HG03521 (cell line): ENCODE results near the gene CIC.
"Not testable (repeated sequence)": the region's sequence is repeated elsewhere in the genome, so short reads cannot be mapped to it uniquely, and the experiment has no call there.

Experiments used
- ATAC-seq: cut with Tn5 transposase; IDR thresholded peaks from one replicate; pipeline ENCODE4 v1.9.1; 2021; ENCODE audit warnings: mild to moderate bottlenecking, moderate library complexity; ENCODE audit not compliant: unreplicated experiment

The CIC gene

GRCh38 chr19:42327381-42327780 is 58.3 kb downstream of the CIC start:
- no peak for ATAC-seq

- no peak for ATAC-seq
These were observed 59.1 kb downstream of the CIC start for GRCh38 chr19:42328106-42328505.

GRCh38 chr19:42328854-42329253 is 59.8 kb downstream of the CIC start:
- ATAC-seq = no peak

GRCh38 chr19:42330241-42330711 is 61.2 kb downstream of the CIC start:
- ATAC-seq = no peak

- not testable (repeated sequence) for ATAC-seq
These were observed 62.3 kb downstream of the CIC start for GRCh38 chr19:42331333-42331732.

- no peak for ATAC-seq
These were observed 63.0 kb downstream of the CIC start for GRCh38 chr19:42332059-42332458.

GRCh38 chr19:42333018-42333417 is 64.0 kb downstream of the CIC start:
- no peak for ATAC-seq

- ATAC-seq = no peak
These were observed 65.1 kb downstream of the CIC start for GRCh38 chr19:42333975-42334696.

- ATAC-seq = no peak
These were observed 65.8 kb downstream of the CIC start for GRCh38 chr19:42334697-42335373.

- no peak for ATAC-seq
These were observed 66.4 kb downstream of the CIC start for GRCh38 chr19:42335374-42335936.

GRCh38 chr19:42335971-42336370 is 66.9 kb downstream of the CIC start:
- no peak for ATAC-seq

GRCh38 chr19:42339126-42339860 is 70.2 kb downstream of the CIC start:
- ATAC-seq = not testable (repeated sequence)

- ATAC-seq = not testable (repeated sequence)
These were observed 70.9 kb downstream of the CIC start for GRCh38 chr19:42339922-42340321.

- ATAC-seq = no peak
These were observed 74.5 kb downstream of the CIC start for GRCh38 chr19:42343344-42344110.

GRCh38 chr19:42344336-42344893 is 75.4 kb downstream of the CIC start:
- ATAC-seq = no peak
